SK-N-SH treated with all-trans-retinoic acid at 6 μM for 48 hours (cell line): Measurements from ENCODE around the gene KLF15.

ENCODE experiments used
- ATAC-seq: fragments of 200-7000 bp; cut with Tn5 transposase; 3 replicates; pipeline ENCODE4 v1.9.1; 2020; ENCODE audit warnings: mild to moderate bottlenecking, moderate library complexity
- ARNTL ChIP-seq: fragments of 450-650 bp; formaldehyde crosslinking; IDR thresholded peaks from 2 replicates; pipeline ENCODE4 v1.5.0; 2020; ENCODE audit warnings: low read depth, mild to moderate bottlenecking, moderate library complexity, borderline replicate concordance
- BACH2 ChIP-seq: fragments of 250-450 bp; sonication (Bioruptor Pico); IDR thresholded peaks from 2 replicates; pipeline ENCODE4 v1.9.0; 2021; ENCODE audit warnings: mild to moderate bottlenecking, borderline replicate concordance
- CREB5 ChIP-seq: fragments of 250-450 bp; sonication (Bioruptor Pico); IDR thresholded peaks from 2 replicates; pipeline ENCODE4 v1.5.1; 2020; ENCODE audit warnings: low read depth, mild to moderate bottlenecking, moderate library complexity
- CSDC2 ChIP-seq: fragments of 250-450 bp; sonication (Bioruptor Pico); IDR thresholded peaks from 2 replicates; pipeline ENCODE4 v1.5.0; 2020; ENCODE audit warnings: mild to moderate bottlenecking, moderate library complexity
- CSRNP3 ChIP-seq: fragments of 250-450 bp; sonication (Bioruptor Pico); IDR thresholded peaks from 2 replicates; pipeline ENCODE4 v1.5.1; 2021; ENCODE audit warnings: mild to moderate bottlenecking, moderate library complexity
- ESRRG ChIP-seq: fragments of 250-450 bp; sonication (Bioruptor Pico); IDR thresholded peaks from 2 replicates; pipeline ENCODE4 v1.6.1; 2021; ENCODE audit warnings: mild to moderate bottlenecking
- GLIS3 ChIP-seq: fragments of 250-450 bp; sonication (Bioruptor Pico); IDR thresholded peaks from 2 replicates; pipeline ENCODE4 v1.5.0; 2020; ENCODE audit warnings: mild to moderate bottlenecking, moderate library complexity
- ISL1 ChIP-seq: fragments of 250-450 bp; sonication (Bioruptor Pico); IDR thresholded peaks from 2 replicates; pipeline ENCODE4 v2.1.2; 2022; ENCODE audit warnings: mild to moderate bottlenecking, moderate library complexity
- PATZ1 ChIP-seq: fragments of 250-450 bp; sonication (Bioruptor Pico); IDR thresholded peaks from 2 replicates; pipeline ENCODE4 v1.8.0; 2020; ENCODE audit warnings: mild to moderate bottlenecking, moderate library complexity, borderline replicate concordance
- PPARA ChIP-seq: fragments of 250-450 bp; sonication (Bioruptor Pico); IDR thresholded peaks from 2 replicates; pipeline ENCODE4 v1.5.0; 2020; ENCODE audit warnings: mild to moderate bottlenecking, borderline replicate concordance
- SNAI2 ChIP-seq: fragments of 250-450 bp; sonication (Bioruptor Pico); IDR thresholded peaks from 2 replicates; pipeline ENCODE4 v1.5.0; 2020; ENCODE audit warnings: mild to moderate bottlenecking, moderate library complexity
- TOX ChIP-seq: fragments of 250-450 bp; sonication (Bioruptor Pico); IDR thresholded peaks from 2 replicates; pipeline ENCODE4 v1.8.0; 2021; ENCODE audit warnings: mild to moderate bottlenecking, moderate library complexity, borderline replicate concordance
- TSHZ2 ChIP-seq: fragments of 250-450 bp; sonication (Bioruptor Pico); IDR thresholded peaks from 2 replicates; pipeline ENCODE4 v1.5.0; 2020; ENCODE audit warnings: mild to moderate bottlenecking, moderate library complexity
- ZC3H10 ChIP-seq: fragments of 250-450 bp; sonication (Bioruptor Pico); IDR thresholded peaks from 2 replicates; pipeline ENCODE4 v1.5.1; 2021; ENCODE audit warnings: mild to moderate bottlenecking, moderate library complexity
- ZFP30 ChIP-seq: fragments of 450-650 bp; formaldehyde crosslinking; IDR thresholded peaks from 2 replicates; pipeline ENCODE4 v1.5.0; 2022; ENCODE audit warnings: mild to moderate bottlenecking, moderate library complexity
- ZNF70 ChIP-seq: fragments of 450-650 bp; formaldehyde crosslinking; IDR thresholded peaks from 2 replicates; pipeline ENCODE4 v1.5.0; 2020; ENCODE audit warnings: mild to moderate bottlenecking, moderate library complexity
- ZNF8 ChIP-seq: fragments of 450-650 bp; formaldehyde crosslinking; IDR thresholded peaks from 2 replicates; pipeline ENCODE4 v1.5.0; 2020; ENCODE audit warnings: mild to moderate bottlenecking, moderate library complexity
- TF ChIP-seq, protein P1 (sequence below): fragments of 250-450 bp; sonication (Bioruptor Pico); IDR thresholded peaks from 2 replicates; pipeline ENCODE4 v1.8.0; 2021; ENCODE audit warnings: low read depth, mild to moderate bottlenecking, moderate library complexity, borderline replicate concordance

Gene KLF15

GRCh38 chr3:126348308-126348920 lies 8.8 kb downstream of the KLF15 start (continued):
- TF ChIP-seq TSHZ2 (CRISPR knock-in tag): no peak
- no peak for TF ChIP-seq BACH2
- no peak for TF ChIP-seq ZC3H10
- no peak for TF ChIP-seq ISL1 (CRISPR knock-in tag)

- no peak for ATAC-seq
- TF ChIP-seq, protein P1, sequence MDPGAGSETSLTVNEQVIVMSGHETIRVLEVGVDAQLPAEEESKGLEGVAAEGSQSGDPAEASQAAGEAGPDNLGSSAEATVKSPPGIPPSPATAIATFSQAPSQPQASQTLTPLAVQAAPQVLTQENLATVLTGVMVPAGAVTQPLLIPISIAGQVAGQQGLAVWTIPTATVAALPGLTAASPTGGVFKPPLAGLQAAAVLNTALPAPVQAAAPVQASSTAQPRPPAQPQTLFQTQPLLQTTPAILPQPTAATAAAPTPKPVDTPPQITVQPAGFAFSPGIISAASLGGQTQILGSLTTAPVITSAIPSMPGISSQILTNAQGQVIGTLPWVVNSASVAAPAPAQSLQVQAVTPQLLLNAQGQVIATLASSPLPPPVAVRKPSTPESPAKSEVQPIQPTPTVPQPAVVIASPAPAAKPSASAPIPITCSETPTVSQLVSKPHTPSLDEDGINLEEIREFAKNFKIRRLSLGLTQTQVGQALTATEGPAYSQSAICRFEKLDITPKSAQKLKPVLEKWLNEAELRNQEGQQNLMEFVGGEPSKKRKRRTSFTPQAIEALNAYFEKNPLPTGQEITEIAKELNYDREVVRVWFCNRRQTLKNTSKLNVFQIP (CRISPR knock-in tag): no peak
- TF ChIP-seq, all 23 proteins: peak for 0
Measured at GRCh38 chr3:126347543-126348161, 9.6 kb downstream of the KLF15 start.

DNA sequence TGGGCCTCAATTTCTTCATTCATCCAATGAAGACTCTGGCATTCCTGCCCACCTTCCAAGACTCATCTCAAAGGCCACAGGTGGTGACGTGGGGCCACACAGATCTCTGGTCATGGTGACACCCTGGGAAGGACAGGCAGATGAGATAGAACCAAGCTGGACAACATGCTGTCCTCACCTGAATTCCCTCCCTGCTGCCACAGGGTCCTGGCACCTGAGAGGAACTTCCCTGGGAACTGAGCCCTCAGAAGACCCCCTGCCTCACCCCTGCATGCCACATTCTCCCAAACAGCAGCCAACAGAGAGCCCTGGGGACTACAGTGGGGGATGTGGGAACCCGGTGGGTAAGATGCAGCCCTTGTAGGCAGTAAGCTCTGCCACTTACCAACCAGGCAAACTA lies 10.7 kb downstream of the KLF15 start:
- TF ChIP-seq TOX (CRISPR knock-in tag) (no peak), ESRRG (CRISPR knock-in tag) (no peak), ZNF8 (no peak), ZFP30 (CRISPR knock-in tag) (no peak), ISL1 (CRISPR knock-in tag) (no peak), ZC3H10 (no peak), CSDC2 (CRISPR knock-in tag) (no peak), SNAI2 (no peak), GLIS3 (CRISPR knock-in tag) (no peak), ZNF70 (CRISPR knock-in tag) (no peak), PPARA (CRISPR knock-in tag) (no peak), CREB5 (no peak)
- TF ChIP-seq, all 23 proteins: peak for 0
- no peak for ATAC-seq

DNA sequence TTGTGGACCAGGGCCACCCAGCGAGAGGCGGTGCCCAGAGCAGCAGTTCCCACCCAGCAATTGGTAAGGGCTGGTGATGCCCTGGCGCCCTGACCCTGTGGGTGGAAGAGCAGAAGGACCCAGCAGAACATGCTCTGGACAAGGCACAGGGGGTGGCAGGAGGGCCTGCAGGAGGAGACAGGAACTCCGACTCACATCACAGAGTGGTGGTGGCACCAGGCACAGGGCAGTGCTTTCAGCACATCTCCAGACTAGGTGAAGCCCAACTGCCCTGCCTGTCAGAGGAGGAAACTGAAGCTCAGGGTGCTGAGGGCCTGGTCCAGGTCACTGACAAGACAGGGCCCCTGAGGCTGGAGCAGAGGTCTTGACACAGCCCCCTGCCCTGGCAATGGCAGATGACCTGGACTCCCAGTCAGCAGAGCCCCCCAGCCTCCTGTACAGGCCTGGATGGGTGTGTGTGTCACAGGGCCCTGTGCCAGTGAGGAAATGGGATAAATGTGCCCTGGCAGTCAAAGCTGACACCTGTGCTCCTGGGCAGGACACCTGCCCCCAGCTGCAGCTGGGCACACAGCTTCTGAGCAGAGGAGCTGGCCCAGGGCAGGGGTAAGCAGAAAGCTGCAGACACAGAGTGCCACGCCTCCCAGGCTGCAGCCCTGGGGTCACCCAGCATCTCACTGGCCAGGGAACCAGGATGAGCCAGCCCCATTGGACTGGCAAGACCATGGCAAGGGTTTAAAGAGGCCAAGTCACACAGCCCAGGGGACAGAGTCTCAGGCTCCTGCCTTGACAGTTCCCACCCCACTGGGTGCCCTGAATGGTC lies 11.4 kb downstream of the KLF15 start:
- TF ChIP-seq BACH2: no peak
- TF ChIP-seq ESRRG (CRISPR knock-in tag): no peak
- TF ChIP-seq CSDC2 (CRISPR knock-in tag): no peak
- no peak for TF ChIP-seq CSRNP3 (CRISPR knock-in tag)
- no peak for TF ChIP-seq PATZ1 (CRISPR knock-in tag)
- no peak for TF ChIP-seq ARNTL (CRISPR knock-in tag)
- no peak for TF ChIP-seq ZC3H10
- no peak for ATAC-seq
